HG03159 (cell line): ENCODE measurements around the gene DRD2.
"Not testable (repeated sequence)": the region's sequence is repeated elsewhere in the genome, so short reads cannot be mapped to it uniquely, and the experiment has no call there.

ENCODE experiments used
- ATAC-seq: cut with Tn5 transposase; IDR thresholded peaks from one replicate; pipeline ENCODE4 v1.9.1; 2021; ENCODE audit warnings: mild to moderate bottlenecking, moderate library complexity; ENCODE audit not compliant: unreplicated experiment

Gene DRD2

DNA sequence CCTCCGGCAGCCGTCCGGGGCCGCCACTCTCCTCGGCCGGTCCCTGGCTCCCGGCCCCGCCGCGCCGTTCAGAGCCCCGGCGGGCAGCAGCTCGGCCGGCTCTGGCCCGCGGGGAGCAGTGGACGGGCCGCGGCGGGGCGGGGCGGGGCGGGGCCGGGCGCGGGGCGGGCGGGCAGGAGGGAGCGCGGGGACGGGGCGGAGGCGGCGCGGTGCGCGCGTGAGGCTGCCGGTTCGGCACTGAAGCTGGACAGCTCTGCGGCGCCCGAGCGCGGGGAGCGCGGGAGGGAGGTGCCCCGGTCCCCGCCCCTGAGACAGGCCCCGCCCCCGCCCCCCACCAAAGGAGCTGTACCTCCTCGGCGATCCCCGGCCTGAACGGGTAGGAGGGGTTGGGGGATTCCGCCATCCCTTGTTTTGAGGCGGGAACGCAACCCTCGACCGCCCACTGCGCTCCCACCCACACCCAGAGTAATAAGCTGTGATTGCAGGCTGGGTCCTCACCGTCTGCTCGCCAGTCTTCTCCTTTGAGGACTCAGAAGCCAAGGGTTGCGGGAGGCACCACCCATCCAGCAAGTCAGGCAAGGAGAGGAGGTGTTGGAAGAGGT lies at the start of gene DRD2:
Gene DRD2 (minus strand): TSS at position 239 of the 602 bp plus-strand sequence. CDS start 50,747 bp downstream, outside the sequence.
- no peak for ATAC-seq

DNA sequence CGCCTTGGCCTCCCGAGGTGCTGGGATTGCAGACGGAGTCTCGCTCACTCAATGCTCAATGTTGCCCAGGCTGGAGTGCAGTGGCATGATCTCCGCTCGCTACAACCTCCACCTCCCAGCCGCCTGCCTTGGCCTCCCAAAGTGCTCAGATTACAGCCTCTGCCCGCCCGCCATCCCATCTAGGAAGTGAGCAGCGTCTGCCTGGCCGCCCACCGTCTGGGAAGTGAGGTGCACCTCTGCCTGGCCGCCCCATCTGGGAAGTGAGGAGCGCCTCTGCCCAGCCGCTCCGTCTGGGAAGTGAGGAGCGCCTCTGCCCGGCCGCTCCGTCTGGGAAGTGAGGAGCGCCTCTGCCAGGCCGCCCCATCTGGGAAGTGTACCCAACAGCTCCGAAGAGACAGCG lies 48.7 kb upstream of the DRD2 start:
- ATAC-seq = not testable (repeated sequence)

DNA sequence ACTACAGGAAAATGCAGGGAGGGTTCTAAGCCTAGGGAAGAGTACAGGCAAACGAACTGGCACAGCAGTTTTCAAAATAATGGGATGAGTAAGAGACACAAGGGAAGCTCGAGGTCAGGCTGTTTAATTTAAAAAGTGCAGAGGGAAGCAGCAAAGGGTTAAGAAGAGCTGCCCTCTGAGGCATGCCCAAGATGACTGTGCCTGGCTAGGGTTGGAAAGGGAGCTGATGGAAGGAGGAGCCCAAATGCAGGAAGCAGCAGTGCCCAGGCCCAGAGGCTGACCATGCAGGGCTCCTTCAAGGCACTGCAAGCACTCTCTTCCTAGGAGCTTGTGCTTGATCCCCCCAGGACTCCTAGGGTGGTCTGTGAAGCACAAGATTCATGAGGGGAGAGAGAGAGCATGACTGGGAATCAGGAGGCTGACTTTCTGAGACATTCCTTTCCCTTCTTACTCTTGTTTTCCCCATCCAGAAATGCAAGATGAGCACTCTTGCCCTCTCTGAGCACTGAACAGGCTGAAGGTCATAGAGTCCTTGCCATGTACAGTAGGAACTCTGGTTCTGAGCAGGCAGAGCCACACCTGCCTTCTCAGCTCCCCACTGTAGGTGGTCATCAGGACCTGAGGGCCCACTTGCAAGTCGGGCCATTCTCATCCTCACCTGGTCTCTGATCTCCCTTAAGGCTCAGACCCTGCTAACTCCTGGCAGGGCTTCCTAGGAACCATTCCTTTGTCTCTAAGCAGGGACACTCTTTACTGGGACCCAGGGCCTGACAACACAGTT lies 46.7 kb upstream of the DRD2 start:
- no peak for ATAC-seq

DNA sequence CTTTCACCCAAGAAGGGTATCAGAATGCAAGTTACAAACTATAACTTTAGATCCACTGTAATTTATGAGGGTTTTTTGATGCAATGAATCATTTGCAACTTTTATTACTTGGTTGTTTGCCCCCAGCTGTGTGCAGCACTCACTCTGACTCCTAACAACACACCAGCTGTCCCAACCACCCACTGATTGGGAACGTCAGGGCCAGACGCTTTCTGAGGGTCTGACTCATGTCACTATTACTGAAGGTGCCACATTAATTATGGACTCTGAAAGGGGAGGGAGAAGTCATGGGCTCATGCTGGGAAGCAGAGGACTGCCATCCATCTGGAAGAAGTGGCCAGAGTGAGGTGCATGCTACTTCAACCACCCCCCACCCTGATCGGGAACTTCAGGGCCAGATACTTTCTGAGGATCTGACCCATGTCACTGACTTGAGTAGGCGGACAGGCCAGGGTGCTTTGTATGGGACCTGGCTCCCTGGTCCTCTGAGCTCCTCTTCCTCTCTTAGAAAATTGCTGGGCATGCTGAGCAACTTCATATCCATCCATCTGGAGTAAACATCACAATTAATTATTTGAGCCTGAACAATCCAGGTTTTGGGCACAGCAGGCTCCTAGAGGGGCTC lies 44.9 kb upstream of the DRD2 start:
- no peak for ATAC-seq

DNA sequence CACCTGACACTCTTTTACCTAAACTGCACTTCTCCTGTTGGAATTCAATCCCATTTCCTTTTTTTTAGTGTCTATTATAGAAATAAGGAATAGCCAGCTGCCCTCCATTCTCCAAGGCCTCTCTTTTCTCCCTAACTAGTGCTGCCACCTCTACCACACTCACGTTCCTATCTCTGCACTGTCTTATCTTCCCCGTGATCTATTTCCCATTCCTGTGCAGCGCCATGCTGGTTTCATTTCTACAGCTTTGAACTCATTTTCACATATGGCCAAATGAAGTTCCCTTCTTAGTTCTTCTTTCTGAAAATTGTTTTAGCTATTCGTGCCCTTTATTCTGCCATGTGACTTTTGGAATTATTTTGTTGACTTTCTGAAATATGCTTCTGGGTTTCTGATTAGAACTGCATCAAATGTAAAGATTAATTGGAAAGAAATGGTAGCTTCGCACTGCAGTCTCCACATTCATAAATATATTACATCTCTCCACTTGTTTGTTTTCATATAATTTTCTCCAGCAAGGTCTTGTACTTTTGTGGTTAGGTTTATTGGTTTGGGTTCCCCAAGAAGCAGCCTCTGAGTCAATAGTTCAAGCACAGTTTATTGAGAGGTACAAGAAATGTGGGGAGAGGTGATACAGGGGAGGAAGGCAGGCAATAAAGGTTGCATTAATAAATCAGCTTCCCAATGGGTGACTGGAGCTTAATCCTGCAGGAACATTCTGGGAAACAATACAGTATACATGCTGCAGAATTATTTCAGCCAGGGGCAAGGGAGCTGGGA lies 43.7 kb upstream of the DRD2 start:
- ATAC-seq = no peak

DNA sequence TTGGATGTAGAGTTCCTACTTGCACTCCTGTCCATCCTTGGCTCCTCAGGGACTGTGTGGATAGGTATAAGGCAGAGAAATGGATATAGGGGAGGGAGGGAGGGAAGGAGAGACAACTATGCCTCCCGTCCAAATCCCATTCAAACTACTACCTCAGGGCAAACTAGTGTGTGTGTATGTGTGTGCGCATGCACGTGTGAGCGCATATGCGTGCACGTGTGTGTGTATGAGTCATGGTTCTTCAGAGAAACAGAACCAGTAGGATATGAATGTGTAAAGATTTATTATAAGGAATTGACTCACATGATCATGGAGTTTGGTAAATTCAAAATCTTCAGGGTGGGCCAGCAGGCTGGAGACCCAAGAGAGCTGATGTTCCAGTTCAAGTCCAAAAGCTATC lies 42.2 kb upstream of the DRD2 start:
- ATAC-seq = no peak

DNA sequence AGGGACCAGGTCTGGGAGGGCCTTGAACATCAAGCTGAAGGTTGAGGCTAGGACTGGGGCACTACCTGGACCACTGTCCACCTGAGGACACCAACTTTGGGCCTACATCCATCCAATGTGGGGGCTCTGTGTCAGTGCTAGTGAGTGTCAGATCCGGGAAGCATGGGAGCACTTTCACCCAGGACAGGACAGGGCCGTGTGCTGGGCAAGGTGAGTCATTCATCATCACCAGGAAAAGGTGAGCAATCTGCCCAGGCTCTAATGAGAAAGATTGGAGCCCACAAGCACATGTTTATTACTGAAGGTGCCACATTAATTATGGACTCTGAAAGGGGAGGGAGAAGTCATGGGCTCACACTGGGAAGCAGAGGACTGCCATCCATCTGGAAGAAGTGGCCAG lies 39.7 kb upstream of the DRD2 start:
- no peak for ATAC-seq

DNA sequence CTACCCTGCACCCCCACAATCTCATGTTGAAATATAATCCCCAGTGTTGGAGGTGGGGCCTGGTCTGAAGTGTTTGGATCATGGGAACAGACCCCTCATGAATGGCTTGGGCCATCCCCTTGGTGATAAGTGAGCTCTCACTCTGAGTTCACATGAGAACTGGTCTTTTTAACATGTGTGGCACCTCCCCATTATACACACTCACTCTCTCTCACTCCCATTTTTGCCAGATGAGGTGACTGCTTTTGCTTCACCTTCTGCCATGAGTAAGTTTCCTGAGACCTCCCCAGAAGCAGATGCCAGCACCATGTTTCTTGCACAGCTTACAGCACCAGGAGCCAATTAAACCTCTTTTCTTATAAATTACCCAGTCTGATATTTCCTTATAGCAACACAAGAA lies 32.1 kb upstream of the DRD2 start:
- no peak for ATAC-seq

DNA sequence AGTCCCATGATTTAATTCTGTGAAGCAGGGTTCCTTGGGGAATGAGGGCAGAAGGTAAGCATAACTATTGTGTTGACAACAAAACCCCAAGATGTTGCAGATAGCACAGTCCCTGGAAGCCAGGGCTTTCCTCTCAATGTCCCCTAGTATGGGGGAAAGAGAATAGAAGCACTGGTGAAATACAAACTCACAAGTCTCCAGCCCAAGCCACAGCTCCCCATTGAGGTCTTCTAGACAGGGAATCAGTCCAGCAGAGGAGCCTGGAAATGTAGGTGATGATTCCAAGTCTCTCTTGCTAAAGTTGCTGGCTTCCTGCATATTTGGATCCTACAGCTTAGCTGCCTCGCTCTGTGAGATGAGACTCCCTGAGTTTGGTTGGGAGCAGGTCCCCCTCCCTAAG lies 31.7 kb upstream of the DRD2 start:
- no peak for ATAC-seq

DNA sequence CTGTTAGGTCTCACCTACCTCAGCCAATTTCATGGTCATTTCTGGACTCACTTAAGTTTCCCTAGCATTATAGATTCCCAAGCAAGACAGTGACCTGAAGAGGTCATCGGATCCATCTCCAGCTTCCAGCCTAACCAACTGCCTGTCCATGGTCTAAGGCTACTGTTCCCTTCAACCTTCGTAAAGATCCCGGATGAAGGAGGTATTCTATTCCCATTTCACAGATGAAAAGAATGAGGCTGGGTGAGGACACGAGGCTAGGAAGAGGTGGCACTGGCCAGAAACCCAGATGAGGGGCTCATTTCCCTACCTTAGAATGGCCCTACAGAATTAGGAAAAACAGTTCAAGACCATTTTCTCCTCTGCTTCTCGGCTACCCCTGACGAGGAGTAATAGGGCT lies 31.3 kb upstream of the DRD2 start:
- no peak for ATAC-seq

DNA sequence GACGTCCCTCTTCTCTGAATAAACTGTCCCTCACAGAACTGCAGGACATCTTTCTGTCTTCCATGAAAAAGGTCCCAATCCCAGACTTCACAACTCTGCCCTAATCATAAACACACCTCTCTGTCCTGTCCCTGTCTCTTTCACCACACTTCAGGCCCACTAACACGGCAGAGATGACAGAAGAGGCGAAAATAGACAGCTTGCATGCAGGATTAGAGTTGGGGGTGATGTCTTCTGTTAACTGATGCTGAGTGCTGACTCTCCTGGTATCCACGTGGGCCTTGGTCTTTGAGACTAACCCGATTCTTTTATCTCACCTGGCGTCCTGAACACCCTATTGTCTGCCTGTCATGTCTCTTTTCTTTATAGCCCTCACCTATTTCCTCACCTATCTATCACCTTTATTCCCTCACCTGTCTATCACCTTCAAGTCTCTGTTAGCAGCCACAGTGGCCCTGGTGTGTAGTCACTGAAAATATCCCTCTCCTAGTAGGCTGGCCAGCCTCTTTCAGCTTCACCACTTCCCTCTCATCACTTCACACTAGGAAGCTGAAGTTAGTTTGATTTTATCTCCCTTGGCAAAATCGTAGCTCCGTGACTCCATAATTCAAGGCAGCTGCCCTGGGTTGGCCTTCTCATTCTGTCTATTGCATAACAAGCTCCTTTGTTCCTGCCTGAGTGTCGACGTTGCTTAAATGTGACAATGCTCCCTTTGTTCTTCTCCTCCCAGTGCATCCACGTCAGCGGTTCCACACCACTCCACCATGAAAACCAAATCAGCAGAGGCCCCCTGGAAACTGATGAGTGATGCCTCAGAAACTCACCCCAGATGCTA lies 30.6 kb upstream of the DRD2 start:
- ATAC-seq = no peak

DNA sequence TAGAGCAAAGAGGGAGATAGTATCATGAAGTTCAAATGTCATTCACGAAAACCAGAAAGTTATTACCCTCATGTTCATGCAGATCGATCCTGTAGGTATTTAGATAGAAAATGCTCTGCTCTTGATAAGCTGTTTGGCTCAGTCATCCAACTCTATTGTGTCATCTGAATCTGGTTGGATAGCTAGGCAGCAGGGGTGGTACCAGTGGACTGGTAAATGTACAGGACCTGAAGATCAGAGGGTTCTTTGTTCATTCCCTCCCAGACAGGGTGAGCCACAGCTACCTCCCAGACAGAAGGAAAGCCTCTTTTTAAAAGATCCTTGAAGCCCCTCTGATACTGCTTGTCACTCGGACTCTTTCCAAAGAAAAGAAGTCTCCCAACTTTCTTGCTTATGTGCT lies 29.8 kb upstream of the DRD2 start:
- no peak for ATAC-seq

DNA sequence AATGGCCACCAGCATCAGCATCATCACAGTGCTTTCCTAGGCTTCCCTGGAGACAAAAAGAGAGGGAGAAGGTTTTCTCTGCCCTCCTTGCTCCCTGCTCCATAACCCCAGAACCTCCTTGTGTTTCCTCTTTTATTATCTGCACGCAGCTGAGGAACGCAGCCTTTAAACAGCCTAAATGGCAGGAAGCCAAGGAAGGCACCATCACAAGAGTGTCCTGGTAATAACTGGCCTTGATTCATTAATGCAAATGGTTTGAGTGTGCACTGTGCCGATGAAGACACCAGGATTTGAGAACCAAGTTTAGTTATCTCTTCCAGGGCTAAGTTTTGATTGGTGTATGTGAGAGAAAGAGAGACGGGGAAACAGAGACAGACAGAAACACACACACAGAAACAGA lies 29.4 kb upstream of the DRD2 start:
- no peak for ATAC-seq

DNA sequence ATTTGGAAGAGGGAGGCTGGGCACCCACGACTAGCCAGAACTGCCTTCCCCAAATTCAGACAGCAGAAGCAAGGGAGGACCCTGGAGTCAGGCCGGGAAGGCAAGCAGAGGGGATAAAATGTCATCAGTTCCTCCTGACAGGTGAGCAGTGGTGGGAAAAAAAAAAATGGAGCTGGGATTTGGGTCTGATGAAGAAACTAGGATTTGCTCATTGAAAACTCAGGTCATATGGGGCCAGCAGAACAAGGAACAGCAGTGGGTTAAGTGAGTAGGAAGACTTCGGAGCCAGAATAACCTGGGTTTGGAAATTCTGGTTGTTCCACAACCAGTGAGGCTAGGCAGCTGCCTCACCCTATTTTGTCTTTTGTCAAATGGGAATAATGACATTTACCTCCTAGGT lies 28.9 kb upstream of the DRD2 start:
- ATAC-seq = no peak

DNA sequence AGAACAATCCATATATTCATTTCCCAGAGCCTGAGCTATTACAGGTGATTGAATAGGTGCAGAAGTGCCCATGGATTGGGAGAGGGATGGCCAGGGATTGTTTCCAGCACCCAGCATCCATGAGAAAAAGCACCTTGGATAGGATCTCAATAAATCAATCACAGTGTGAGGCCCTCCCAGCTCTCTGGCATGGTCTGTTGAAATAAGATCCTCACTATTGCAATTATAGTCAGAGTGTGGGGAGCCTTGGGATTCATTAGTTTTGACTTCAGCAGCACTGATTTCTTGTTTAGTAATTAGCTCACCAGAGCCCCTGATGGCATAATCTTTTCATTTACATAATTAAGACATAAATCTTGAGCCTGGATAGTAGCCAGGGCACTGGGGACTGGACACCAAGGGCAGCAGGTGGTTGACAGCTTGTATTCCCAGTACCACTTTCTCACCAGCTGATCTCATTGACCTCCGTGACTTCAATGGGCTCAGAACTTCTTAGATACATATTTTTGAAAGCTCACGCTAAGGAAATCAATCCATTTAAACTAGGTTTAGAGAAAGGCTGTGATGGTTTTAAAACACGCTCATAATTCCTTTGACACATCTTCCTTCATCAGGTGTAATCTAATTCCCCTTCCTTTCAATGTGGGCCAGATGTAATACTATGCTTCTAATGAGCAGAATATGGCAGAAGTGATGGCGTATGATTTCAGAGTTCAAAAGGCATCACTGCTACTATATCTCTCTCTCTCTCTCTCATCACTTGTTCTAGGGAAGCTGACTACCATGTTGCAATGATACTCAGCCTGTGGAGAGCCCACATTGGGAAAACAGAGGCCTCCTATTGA lies 22.1 kb upstream of the DRD2 start:
- no peak for ATAC-seq

DNA sequence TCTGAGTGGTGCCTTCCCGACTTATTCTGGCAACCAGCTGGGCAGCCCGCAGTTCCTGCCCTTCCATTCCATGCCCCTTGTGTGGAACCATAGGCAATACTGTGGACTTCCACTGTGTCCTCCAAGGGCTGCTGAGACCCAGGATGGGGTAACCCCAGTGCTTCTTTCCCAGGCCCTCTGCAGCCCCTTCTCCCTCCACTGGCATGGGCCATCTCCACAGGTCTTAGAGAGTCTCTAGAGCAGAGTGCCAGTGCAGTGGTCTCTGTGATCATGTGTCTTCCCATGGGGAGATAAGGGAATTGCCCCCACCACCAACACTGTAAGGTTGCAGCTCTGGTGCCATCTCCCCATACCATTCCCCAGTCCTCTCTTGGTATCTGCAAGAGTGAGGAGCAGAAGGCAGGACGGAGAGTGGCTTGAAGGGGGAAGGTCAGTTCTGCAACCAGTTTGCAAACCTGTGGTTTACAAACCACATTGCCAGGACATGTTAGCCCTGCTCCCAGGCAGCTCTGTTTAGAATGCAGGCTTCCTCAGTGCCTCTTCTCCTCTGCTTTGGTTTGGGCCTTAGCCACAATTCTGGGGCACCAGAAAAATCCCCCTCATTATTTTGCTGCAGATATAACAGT lies 20.9 kb upstream of the DRD2 start:
- no peak for ATAC-seq

DNA sequence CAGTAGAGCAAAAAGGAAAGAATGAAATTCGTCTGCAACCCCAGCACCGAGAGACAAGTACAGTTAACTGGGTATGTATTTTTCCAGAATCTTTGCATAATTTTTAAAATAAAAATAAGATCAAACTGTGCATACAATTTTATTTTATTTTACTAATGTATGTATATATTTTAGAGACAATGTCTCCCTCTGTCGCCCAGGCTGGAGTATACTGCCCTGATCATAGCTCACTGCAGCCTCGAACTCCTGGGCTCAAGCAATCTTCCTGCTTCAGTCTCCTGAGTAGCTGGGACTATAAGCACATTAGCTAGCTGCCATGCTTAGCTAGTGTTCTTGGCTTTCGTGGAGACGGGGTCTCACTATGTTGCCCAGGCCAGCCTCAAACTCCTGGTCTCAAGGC lies 18.8 kb upstream of the DRD2 start:
- no peak for ATAC-seq

DNA sequence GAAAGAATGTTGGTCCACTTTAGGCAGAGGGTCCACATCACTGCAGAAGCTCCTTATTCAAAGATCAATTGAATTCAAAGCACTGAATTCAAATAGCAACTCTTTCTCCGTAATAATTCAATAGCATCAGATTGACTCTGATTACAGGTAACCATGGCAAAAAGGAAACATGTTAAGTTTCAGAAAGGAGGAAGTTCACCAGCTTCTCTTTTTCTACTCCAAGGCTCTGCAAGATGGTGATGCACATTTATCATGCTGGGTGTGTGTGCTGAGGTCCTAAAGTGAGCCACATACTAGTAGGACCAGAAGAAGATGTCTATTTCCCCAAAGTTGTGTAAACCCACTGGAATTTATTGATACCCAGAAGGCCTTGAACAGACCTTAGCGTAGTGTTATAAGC lies 18.0 kb upstream of the DRD2 start:
- ATAC-seq = no peak

DNA sequence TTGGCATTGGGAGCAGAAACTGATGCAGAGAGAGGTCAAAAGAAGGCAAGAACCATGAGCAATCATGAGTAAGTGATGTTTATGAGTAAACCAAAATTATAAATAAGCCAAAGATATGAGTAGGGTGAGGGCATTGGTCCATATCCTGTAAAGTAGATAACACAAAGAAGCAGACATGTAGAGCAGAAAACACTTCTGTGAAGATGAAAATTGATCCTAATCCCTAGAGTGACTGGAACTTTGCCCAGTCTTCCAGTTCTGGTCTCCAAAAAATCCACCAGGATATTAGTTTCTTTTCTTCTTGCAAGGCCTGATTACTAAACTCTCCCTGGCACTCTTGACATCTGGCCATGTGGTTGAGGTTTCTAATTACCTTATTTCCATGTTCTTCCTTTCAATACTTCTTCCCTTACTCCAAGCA lies 13.7 kb upstream of the DRD2 start:
- no peak for ATAC-seq
